HG03432 (cell line): ENCODE measurements around the gene HSF2BP.
"Not testable (repeated sequence)": the region's sequence is repeated elsewhere in the genome, so short reads cannot be mapped to it uniquely, and the experiment has no call there.

Experiments used
- ATAC-seq: cut with Tn5 transposase; IDR thresholded peaks from one replicate; pipeline ENCODE4 v1.9.1; 2021; ENCODE audit warnings: mild to moderate bottlenecking, moderate library complexity; ENCODE audit not compliant: unreplicated experiment

HSF2BP gene

DNA sequence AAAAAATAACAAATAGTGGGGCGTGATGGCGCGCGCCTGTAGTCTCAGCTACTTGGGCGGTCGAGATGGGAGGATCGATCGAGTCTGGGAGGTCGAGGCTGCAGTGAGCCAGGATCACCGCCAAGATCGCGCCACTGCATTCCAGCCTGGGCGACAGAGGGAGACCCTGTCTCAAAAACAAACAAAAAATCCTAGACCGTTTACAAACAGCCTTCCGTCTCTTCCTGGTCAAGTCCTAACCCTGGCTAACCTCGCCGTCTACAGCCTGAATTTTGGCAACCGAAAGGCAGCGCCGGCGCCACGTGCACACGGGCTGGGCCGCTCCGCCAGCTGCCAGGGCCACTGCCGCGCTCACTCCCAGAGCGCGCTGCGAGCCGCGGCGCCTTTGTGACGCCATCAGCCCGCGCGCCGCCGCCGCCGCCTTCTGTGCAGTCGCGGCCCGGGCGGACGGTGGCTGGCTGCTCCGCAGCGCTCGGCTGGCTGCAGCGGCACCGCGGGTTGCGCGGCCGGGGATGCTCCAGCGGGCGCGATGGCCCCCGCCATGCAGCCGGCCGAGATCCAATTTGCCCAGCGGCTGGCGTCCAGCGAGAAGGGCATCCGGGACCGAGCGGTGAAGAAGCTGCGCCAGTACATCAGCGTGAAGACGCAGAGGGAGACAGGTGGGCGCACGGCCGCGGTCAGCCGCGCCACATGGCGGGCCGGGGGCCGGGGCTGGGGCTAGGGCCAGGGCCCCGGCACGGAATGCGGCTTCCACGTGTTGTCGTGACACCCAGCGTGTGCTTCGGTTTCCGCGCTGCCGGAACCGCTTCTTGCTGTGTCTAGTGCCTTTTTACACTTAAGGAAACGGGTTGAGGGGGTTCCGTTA is at the start of gene HSF2BP, which contains the start of gene RRP1B:
TSS of gene HSF2BP (minus strand) at position 353 of the 865 bp plus-strand sequence. CDS start 1,392 bp downstream, outside the sequence.
TSS of gene RRP1B (plus strand) at position 425 of the 865 bp plus-strand sequence. CDS start at position 530, 105 bp downstream.
- peak; percentile 83 for ATAC-seq

DNA sequence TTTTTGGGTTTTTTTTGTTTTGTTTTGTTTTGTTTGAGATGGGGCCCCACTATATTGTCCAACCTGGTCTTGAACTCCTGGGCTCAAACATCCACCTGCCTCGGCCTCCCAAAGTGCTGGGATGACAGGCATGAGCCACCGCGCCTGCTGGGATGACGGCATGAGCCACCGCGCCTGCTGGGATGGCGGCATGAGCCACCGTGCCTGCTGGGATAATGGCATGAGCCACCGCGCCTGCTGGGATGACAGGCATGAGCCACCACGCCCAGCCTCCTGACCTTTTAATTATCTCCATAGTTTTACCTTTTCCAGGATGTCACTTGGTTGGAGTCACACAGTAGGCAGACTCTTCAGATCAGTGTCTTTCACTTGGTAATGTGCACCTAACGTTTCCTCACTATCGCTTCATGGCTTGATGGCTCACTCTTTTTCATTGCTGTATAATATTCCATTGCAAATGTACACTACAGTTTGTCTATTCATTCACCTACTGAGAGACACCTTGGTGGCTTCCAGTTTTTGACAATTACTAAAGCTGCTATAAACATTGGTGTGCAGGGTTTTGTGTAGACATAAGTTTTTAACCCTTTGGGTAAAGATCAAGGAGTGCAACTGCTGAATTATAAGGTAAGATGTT is 49.6 kb upstream of the HSF2BP start:
- ATAC-seq = no peak

DNA sequence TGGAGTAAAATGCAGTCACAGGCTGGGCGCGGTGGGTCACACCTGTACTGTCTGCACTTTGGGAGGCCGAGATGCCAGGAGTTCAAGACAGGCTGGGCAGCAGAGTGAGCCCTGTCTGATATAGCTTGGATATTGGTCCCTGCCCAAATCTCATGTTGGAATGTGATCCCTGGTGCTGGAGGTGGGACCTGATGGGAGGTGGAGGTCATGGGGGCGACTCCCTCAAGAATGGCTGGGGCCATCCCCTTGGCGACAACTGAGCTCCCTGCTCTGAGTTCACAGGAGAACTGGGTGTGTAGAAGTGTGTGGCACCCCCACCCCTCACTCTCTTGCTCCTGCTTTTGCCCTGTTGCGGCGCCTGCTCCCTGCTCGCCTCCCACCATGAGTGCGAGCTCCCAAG is 48.2 kb upstream of the HSF2BP start:
- ATAC-seq = no peak

DNA sequence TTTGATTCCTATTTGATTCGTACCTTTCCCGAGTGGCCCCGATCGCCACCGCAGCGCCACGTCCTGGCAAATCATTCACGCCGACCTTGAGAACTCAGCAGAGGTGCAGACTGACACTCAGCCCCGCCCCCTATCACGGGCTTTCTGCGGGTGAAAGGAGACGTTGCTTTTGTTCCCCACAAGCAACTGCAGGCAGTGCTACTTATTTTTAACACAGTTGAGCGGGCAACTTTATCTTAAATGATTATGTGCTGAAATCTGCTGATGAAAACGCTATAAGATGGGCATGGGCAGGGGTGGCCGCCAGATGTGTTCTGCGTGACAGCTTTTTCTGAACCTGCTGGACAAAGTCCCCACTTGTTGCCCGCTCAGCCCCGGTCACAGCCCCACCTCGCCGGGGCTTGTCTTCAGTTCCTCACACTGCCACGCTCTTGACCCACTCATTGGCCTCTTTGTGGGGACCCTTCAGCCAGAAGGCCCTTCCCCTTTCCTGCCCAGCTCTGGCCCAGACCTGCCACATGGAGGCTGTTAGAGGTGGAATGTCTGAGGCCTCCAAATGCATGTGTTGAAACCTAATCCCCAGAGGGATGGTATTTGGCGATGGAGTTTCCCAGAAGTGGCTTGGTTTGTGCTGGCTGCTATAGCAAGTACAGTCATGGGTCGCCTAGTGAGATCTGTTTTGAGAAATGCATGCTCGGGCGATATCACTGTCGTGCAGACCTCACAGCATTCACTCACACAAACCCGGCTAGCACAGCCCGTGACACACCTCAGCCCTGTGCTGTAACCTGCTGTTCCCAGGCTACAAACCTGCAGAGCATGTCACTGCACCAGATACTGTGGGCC is 44.0 kb upstream of the HSF2BP start:
- no peak for ATAC-seq

DNA sequence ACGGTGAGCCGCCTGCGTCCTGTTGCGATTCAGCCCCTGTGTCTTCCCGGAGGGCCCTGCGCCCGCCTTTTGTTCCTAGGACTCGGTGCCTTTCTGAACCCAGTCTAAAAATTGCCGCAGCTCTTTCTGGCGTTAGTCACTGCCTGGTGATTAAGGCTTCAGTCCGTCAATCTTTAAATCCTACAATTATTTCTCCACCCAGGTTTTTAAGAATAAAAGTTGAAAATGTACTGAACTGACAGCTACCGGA is 43.4 kb upstream of the HSF2BP start:
- no peak for ATAC-seq

DNA sequence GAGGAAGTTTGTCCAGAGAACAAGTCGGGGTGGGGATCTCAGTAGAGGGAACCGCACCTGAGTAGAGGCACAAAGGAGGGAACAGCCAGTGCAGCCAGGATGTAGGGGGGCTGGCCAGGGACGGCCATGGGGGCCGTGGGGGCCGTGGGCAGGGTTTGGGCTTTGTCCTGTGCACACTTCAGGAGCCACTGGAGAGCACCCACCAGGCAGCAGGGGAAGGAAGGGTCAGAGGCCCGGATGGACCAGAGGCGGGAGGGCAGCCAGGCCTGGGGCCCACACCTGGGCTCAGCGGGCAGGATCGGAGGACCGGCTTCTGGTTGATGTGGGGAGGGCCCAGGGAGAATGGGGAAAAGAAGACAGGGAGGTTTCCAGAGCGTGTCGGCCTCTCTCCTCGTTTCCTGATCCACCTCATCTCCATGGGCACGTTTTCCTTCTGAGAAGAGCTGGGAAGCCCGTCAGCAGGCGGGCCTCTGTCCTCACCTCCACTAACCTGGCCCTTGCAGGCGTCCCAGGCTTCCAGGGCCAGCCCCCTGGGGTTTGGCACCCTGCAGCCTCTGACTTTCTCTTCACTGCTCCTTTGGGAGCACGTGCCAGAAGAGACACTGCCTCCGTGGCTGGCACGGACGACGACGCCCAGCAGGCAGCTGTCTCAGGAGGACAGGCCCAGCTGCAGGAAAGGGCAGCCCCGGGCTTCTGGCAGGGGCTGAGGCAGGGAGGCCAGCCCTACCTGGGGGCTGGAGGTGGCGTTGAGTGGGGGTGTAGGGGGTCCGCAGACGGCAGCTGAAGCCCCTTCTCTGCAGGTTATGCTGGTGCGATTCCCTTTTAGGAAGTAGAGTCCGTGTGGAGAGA is 42.9 kb upstream of the HSF2BP start:
- no peak for ATAC-seq

DNA sequence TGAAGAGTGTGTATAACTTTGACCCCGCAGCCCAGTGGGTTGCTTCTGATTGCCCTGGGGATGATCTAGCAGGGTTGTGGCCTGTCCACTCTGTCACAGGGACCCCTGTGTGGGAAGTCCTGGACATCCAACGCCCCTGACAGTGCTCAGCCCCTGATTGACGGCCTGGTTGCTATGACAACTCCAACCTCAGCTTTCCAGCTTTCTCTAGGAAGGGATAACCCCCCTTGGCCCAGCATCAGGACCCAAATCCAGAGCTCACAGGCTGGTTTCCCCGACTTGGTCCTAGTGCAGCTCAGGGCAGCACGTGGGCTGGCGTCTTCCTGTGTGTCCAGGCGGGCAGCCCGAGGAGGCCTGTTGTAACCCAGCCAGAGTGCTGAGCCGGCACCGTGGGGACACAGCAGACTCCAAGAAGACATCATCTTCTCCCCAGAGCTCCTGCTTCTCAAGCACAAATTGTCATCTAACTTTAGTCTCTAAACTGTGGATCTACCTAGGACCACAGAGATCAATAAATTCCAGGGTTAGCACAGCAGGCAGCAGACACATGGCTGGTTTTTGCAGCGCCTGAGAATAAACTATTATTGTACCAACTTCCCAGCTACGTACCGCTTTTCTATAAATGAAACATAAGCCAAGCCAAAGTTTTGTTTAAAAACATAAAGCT is 40.8 kb upstream of the HSF2BP start:
- ATAC-seq = no peak

DNA sequence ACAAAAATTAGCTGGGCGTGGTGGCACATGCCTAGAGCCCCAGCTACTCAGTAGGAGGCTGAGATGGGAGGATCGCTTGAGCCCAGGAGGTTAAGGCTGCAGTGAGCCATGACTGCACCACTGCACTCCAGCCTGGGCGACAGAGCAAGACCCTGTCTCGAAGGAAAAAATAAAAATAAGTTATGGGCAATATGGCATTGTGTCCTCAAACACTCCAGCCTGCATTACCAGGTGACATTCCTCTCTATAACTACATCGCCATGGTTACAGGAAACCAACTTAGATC is 40.1 kb upstream of the HSF2BP start:
- not testable (repeated sequence) for ATAC-seq

DNA sequence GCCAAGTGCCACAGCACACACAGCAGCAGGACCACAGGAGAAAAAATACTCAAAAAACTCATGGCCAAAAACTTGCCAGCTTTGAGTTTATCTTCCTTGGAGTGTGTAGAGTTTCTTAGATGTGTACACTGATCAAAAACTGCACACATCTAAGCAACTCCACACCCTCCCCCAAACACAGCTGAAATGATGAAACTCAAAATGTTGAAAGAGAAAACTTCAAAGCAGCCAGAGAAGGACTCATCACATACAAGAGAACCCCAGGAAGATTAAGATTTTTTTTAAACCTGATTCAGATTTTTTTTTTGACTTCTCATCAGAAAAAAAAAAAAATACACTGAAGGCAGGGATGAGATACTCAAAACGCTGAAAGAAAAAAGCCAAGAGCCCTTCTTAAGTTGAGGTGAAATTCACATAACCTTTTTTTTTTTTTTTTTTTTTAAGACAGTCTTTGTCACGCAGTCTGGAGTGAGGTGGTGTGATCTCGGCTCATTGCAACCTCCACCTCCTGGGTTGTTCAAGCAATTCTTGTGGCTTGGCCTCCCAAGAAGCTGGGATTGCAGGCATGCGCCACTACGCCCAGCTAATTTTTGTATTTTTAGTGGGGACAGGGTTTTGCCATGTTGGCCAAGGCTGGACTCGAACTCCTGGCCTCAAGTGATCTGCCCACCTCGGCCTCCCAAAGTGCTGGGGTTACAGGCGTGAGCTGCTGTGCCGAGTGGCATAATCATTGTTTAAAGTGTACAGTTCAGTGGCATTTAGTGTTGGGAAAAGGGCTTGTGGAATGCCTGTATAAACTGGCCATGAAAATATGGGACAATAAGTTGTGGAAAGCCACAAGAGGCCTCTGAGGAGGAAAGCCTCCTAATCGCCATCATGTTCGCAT is 38.7 kb upstream of the HSF2BP start:
- no peak for ATAC-seq

DNA sequence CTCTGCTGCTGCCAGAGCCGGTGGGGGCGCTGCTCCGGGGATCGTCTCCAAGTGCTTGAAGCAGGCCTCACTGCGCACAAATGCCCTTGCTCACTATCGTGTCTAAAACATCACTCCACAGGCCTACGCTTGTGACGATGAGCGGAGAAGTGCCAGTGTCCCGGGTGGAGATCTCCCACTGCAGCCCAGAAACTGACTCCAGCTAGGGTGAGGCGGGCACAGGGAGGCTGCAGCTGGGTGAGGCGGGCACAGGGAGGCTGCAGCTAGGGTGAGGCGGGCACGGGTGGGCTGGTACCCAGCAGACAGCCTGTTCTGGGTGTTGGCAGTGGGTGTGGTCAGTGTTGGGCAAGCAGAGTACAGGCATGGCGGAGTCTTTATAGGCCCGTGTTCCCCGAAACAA is 36.9 kb upstream of the HSF2BP start:
- no peak for ATAC-seq

DNA sequence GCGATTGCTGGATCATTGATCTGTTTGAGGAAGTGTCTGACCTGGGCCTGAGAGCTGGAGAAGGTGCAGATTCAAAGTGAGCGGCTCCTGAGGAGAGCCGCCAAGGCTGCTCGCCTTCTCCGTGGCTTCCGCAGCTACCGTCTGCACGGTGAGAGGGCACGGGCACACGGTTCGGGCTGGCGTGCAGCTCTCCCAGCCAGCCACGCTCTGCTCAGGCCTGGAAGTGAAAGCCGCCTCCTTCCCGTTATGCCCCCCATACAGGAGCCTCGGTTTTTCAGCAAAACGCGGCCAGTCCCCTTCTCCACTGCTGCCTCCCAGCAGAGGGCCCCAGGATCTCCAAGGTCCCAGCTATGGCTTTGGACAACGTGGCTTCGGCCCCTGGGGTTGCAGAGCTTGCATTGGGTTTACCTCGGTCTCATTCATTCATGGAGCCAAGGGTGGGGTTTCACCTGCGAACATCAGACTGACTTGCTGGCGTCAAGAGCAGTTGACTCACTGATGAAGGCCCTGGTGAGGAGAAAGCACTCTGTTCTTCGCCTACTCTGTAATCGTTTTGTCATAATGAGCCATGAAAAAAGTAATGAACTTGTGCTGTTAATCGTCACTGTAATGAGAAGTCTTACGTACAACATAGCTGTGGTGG is 35.3 kb upstream of the HSF2BP start:
- ATAC-seq = no peak

DNA sequence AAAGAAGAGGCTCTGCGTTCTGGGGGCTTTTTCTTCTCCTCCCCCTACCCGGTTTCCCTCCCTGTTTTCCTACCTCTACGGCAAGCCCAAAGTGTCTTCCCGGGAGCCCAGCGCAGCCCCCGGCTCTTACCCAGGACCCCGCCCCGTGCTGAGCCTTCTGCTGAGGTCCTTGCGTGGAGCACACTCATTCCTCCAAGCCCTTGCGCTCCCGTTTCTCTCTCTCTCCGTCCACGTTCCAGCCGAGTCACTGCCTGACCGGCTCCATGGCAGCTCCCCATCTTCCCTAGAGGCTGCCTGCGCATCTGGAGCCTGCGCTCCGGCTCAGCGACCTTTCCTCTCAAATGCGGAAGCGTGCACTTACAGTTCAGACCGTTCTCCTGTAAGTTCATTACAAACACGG is 34.7 kb upstream of the HSF2BP start:
- ATAC-seq = no peak

DNA sequence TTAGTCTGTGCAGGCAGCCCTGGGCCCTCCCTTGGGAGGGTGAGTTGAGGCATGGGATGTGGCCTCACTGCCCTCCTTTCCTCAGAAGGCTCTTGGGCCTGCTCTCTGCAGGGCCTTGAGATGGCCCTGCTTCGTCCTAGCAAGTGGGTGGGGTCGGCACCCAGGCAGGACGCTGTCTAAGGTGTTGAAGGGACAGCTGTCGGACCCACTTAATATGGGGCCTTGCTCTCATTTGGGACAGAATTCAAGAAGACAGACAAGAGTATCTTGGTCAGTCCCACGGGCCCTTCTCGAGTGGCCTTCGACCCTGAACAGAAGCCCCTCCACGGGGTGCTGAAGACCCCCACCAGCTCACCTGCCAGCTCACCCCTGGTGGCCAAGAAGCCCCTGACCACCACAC is 33.7 kb upstream of the HSF2BP start:
- no peak for ATAC-seq

DNA sequence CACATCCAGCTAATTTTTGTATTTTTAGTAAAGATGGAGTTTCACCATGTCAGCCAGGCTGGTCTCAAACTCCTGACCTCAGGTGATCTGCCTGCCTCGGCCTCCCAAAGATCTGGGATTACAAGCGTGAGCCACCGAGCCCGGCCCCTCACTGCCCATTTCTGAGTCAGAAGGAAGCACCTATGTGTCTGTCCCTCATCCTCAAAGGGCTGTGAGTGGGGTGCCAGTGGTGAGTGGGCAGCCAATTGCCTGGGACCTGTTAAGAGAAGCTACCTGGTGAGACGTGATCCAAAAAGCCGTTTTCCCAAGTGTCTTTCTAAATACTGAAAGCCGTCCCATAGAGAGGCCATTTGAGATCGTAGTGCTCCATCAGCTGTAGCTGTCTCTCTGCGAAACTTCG is 32.5 kb upstream of the HSF2BP start:
- ATAC-seq = no peak

DNA sequence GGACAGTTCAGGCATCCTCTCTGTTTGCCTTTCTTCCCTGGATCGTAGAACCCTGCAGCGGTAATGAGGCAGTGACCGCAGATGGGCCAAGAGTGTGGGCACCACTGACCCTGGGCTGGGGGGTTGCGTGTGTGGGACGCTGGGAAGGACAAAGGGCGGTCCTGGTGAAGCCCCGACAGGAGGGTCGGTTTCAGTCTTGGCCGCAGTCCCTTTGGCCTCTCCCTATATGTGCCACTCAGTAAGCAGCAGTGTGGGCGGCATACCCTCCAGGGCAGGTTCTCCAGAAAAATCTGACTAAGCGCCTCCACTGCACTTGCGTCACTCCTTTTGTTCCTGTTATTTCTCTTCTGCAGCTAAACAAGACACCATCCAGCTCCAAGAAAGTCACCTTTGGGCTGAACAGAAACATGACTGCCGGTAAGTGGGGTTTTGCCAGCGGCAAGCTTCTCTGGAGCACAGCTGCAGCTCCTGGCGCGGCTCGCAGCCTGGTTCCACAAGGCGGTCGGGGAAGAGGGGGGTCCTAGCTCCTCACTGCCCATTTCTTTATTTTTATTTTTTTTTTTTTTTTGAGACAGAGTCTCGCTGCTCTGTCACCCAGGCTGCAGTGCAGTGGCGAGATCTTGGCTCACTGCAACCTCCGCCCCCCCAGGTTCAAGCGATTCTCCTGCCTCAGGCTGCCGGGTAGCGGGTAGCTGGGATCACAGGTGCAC is 32.0 kb upstream of the HSF2BP start:
- ATAC-seq = no peak

DNA sequence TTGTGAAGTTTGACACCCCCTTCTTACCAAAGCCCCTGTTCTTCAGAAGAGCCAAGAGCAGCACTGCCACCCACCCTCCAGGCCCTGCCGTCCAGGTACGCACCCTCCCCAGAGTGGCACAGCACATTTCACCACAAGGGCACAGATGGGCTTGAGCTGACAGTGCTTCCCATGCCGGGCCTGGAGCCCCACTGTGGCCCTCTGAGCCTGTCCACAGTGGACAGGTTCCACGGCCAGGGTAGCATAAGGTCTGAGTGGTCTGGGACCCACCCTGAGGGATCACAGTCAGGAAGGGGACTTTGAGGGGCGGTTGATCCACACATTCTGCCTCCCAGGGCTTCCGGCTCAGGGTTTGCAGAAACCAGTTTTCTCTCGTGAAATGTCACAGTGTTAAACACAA is 31.1 kb upstream of the HSF2BP start:
- no peak for ATAC-seq

DNA sequence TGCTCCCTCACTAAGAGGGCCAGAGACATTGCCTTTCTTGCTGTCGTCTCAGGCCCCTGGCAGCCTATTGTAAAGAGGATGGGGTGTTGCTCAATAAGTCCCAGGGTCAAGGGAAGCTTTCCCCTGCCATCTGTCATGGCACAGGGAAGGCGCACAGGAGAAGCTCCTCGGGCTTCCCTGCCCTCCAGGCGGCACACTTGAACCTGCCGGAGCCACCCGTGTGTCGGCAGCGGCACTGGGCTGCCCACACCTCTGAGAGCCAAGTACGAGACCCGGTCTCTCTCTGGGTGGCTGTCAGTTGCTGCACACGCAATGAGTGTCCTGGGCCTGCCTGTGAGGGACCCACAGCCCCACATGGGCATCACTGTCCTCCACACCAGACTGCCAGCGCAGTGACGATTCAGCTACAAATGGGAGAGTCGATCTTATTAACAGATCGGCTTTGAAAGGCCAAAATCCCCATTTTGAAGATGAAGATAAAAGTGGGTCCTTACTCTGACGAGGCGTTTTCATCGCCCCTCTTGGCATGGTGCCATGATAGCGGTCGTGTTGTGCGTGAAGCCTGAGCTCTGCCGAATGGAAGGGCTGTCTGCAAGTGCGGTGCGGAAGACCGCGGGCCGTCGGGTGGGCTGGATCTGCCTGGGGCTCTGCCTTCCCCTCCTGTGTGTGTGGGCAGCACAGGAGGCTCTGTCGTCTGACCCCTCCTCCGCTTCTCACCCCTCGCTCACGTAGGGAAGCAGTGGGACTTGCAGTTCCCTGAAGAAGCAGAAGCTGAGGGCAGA is 30.5 kb upstream of the HSF2BP start:
- no peak for ATAC-seq

DNA sequence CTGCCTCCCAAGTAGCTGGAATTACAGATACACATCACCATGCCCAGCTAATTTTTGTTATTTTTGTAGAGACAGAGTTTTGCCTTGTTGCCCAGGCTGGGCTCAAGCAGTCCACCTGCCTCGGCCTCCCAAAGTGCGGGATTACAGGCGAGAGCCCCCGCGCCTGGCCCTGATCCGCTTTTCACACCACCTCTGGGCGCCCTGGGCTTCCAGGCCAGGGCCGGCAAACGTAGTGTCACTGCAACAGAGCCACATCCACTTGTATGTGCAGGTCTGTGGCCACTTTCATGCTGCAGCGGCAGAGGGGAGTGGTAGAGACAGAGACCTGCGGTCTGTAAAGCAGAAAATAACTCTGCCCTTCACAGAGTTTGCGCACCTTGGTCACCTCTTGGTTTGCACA is 29.6 kb upstream of the HSF2BP start:
- no peak for ATAC-seq
